T follicular helper cell (primary cell): ENCODE results near the gene MROH8.
A peak's percentile ranks its signal among the peaks of the same experiment; 100 is the strongest.
"Not testable (repeated sequence)": the region's sequence is repeated elsewhere in the genome, so short reads cannot be mapped to it uniquely, and the experiment has no call there.

Experiments
- DNase-seq: peaks from one replicate; pipeline ENCODE4 v3.0.0-alpha.2; 2020; ENCODE audit warnings: low read depth

Gene MROH8

GRCh38 chr20:37090407-37090806 is 88.9 kb downstream of the MROH8 start:
- no peak for DNase-seq

- DNase-seq = peak; percentile 38
Measured at GRCh38 chr20:37081717-37082289, 97.5 kb downstream of the MROH8 start.

- no peak for DNase-seq
Measured at GRCh38 chr20:37077009-37077408, 102.3 kb downstream of the MROH8 start.

GRCh38 chr20:37075932-37076685 is 103.2 kb downstream of the MROH8 start:
- DNase-seq = no peak

GRCh38 chr20:37072293-37073196 is 106.8 kb downstream of the MROH8 start:
- no peak for DNase-seq

- DNase-seq = no peak
Measured at GRCh38 chr20:37071481-37071911, 107.9 kb downstream of the MROH8 start.

GRCh38 chr20:37069563-37069962 is 109.8 kb downstream of the MROH8 start:
- not testable (repeated sequence) for DNase-seq

- no peak for DNase-seq
Measured at GRCh38 chr20:37066168-37066567, 113.2 kb downstream of the MROH8 start.

GRCh38 chr20:37055276-37055675 is 124.1 kb downstream of the MROH8 start:
- no peak for DNase-seq

- no peak for DNase-seq
Measured at GRCh38 chr20:37053230-37053950, 126.0 kb downstream of the MROH8 start.
